ENCODE measurements around the gene ATXN7. TPM values are rescaled to one million over a fixed set of nuclear protein-coding genes. Genes with fewer than 3 reads are reported as not detected.

The ATXN7 gene
- total and polyA plus RNA-seq, 2 experiments from 2014 or later = 3.0 to 14.4 TPM

- Histone ChIP-seq H3K9me3 (ENCODE audit: low read depth) (no peaks in the 10 kb centered on the region), H3K4me2 (no peak overlapping the region), H3K4me1 (ENCODE audit: insufficient read depth) (no peaks in the 10 kb centered on the region), H4K20me1 (ENCODE audit: insufficient read depth, poor library complexity, severe bottlenecking) (no peaks in the 10 kb centered on the region), H3K27me3 (no peaks in the 10 kb centered on the region), H3K9me2 (replicated peaks; ENCODE audit: insufficient read depth) (no peaks in the 10 kb centered on the region), H3K4me3 (no peak overlapping the region), H2AFZ (no peak overlapping the region), H3K27ac (no peak overlapping the region), H3K79me2 (peaks cover 39% of the 10 kb centered on the region), H3K36me3 (replicated peaks; ENCODE audit: insufficient read depth, low read depth) (no peaks in the 10 kb centered on the region)
- TF ChIP-seq EZH2 (IDR thresholded peaks at IDR 0.05; ENCODE audit: borderline replicate concordance) (no peak), EZH2phosphoT487 (IDR thresholded peaks at IDR 0.05; ENCODE audit: low read depth, severe bottlenecking, unreplicated experiment) (no peak), CTCF (IDR thresholded peaks at IDR 0.05; ENCODE audit: poor library complexity) (no peak)
- no peak for DNase-seq (ENCODE audit: low spot score)
- 92% methylated on average over 13 of the region's 13 CpGs for WGBS (ENCODE audit: low lambda C conversion rate, missing lambda C conversion rate)
These were observed 92.3 kb downstream of the ATXN7 start for GRCh38 chr3:63955830-63956545.

- peaks cover 27% of the 10 kb centered on the region for H3K79me2 ChIP-seq
- no peak overlapping the region for H3K4me3 ChIP-seq
- no peaks in the 10 kb centered on the region for H3K4me1 ChIP-seq (ENCODE audit: insufficient read depth)
- no peak for DNase-seq (ENCODE audit: low spot score)
- TF ChIP-seq EZH2 (IDR thresholded peaks at IDR 0.05; ENCODE audit: borderline replicate concordance) (no peak), CTCF (IDR thresholded peaks at IDR 0.05; ENCODE audit: poor library complexity) (no peak), EZH2phosphoT487 (IDR thresholded peaks at IDR 0.05; ENCODE audit: low read depth, severe bottlenecking, unreplicated experiment) (no peak)
- no peaks in the 10 kb centered on the region for H3K9me3 ChIP-seq (ENCODE audit: low read depth)
- WGBS (ENCODE audit: low lambda C conversion rate, missing lambda C conversion rate) = 85% methylated on average over 3 of the region's 3 CpGs
- no peak overlapping the region for H3K4me2 ChIP-seq
- H3K36me3 ChIP-seq (replicated peaks; ENCODE audit: insufficient read depth, low read depth) = no peaks in the 10 kb centered on the region
- no peaks in the 10 kb centered on the region for H3K27me3 ChIP-seq
- no peaks in the 10 kb centered on the region for H4K20me1 ChIP-seq (ENCODE audit: insufficient read depth, poor library complexity, severe bottlenecking)
- H3K27ac ChIP-seq = no peak overlapping the region
- no peaks in the 10 kb centered on the region for H3K9me2 ChIP-seq (replicated peaks; ENCODE audit: insufficient read depth)
- H2AFZ ChIP-seq = no peak overlapping the region
These were observed 95.5 kb downstream of the ATXN7 start for GRCh38 chr3:63959146-63959545.

GRCh38 chr3:63960048-63960711 is 96.5 kb downstream of the ATXN7 start:
- Histone ChIP-seq H3K9me2 (replicated peaks; ENCODE audit: insufficient read depth) (no peaks in the 10 kb centered on the region), H3K27me3 (no peaks in the 10 kb centered on the region), H4K20me1 (ENCODE audit: insufficient read depth, poor library complexity, severe bottlenecking) (no peaks in the 10 kb centered on the region), H3K79me2 (peaks cover 25% of the 10 kb centered on the region), H3K4me1 (ENCODE audit: insufficient read depth) (peaks cover 9% of the 10 kb centered on the region), H3K27ac (no peak overlapping the region), H3K4me3 (no peak overlapping the region), H3K36me3 (replicated peaks; ENCODE audit: insufficient read depth, low read depth) (no peaks in the 10 kb centered on the region), H3K9me3 (ENCODE audit: low read depth) (no peaks in the 10 kb centered on the region), H2AFZ (no peak overlapping the region), H3K4me2 (no peak overlapping the region)
- TF ChIP-seq CTCF (IDR thresholded peaks at IDR 0.05; ENCODE audit: poor library complexity) (no peak), EZH2 (IDR thresholded peaks at IDR 0.05; ENCODE audit: borderline replicate concordance) (no peak), EZH2phosphoT487 (IDR thresholded peaks at IDR 0.05; ENCODE audit: low read depth, severe bottlenecking, unreplicated experiment) (no peak)
- no peak for DNase-seq (ENCODE audit: low spot score)
- WGBS (ENCODE audit: low lambda C conversion rate, missing lambda C conversion rate) = 81% methylated on average over 6 of the region's 6 CpGs

Data from hepatocyte (in vitro differentiated cells).